NCI-H2171 treated with DMSO at 0.1 percent for 48 hours (cell line): Measurements from ENCODE around the gene TMEM179B.

Experiments
- DNase-seq: peaks from one replicate; lab custom pipeline; 2025; lab: John Stamatoyannopoulos, UW

Gene TMEM179B

GRCh38 chr11:62832336-62833234 is 45.4 kb downstream of the TMEM179B start, which contains the start of gene TEX54:
Gene TEX54, minus strand, starts transcription at chr11:62832841.
- DNase-seq: no peak

- DNase-seq: no peak
Measured at GRCh38 chr11:62835336-62835735, 48.1 kb downstream of the TMEM179B start.

GRCh38 chr11:62839050-62839945 is 52.1 kb downstream of the TMEM179B start, which contains the start of gene WDR74:
Gene WDR74, minus strand, starts transcription at chr11:62839590. Its CDS starts 20 bp downstream, at chr11:62839570.
- DNase-seq: peak; percentile 93
